ENCODE results near the gene PHACTR4.

DNA sequence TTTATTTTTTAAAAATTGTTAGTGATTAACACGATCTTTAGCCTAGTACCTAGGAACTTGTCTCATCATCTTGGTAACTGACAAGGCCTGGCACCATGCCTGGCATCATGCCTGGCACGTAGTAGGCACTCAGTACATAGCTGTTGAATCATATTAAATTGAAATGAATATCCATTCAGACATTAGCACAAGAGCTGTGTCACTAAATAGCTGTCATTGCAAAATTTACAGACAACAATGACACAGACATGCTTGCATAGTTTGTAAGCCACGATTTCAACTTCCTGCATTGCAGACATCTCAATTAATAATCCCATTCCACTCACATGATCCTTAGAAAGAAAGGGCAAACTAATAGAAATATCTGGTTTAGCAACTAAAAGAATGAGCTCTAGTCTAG, 15.4 kb upstream of the PHACTR4 start:
- TF ChIP-seq, protein P1, sequence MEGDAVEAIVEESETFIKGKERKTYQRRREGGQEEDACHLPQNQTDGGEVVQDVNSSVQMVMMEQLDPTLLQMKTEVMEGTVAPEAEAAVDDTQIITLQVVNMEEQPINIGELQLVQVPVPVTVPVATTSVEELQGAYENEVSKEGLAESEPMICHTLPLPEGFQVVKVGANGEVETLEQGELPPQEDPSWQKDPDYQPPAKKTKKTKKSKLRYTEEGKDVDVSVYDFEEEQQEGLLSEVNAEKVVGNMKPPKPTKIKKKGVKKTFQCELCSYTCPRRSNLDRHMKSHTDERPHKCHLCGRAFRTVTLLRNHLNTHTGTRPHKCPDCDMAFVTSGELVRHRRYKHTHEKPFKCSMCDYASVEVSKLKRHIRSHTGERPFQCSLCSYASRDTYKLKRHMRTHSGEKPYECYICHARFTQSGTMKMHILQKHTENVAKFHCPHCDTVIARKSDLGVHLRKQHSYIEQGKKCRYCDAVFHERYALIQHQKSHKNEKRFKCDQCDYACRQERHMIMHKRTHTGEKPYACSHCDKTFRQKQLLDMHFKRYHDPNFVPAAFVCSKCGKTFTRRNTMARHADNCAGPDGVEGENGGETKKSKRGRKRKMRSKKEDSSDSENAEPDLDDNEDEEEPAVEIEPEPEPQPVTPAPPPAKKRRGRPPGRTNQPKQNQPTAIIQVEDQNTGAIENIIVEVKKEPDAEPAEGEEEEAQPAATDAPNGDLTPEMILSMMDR (IDR thresholded peaks at IDR 0.05), result no peak
- TF ChIP-seq POLR2A (IDR thresholded peaks at IDR 0.05), result no peak
